HG03139 (cell line): ENCODE measurements around the gene SMC5.
"Not testable (repeated sequence)": the region's sequence is repeated elsewhere in the genome, so short reads cannot be mapped to it uniquely, and the experiment has no call there.

Experiments used
- ATAC-seq: cut with Tn5 transposase; IDR thresholded peaks from one replicate; pipeline ENCODE4 v1.9.1; 2021; ENCODE audit not compliant: unreplicated experiment

Gene SMC5

GRCh38 chr9:70258692-70259511, at the start of gene SMC5:
TSS of gene SMC5 (plus strand) at chr9:70258978. CDS start at chr9:70259079, 101 bp downstream.
- ATAC-seq = peak; percentile 82

GRCh38 chr9:70217029-70217428, 41.7 kb upstream of the SMC5 start:
- ATAC-seq = no peak

GRCh38 chr9:70218767-70219166, 40.0 kb upstream of the SMC5 start:
- no peak for ATAC-seq

- no peak for ATAC-seq
Measured at GRCh38 chr9:70220216-70220615, 38.6 kb upstream of the SMC5 start.

GRCh38 chr9:70222354-70222753, 36.4 kb upstream of the SMC5 start:
- ATAC-seq = no peak

DNA sequence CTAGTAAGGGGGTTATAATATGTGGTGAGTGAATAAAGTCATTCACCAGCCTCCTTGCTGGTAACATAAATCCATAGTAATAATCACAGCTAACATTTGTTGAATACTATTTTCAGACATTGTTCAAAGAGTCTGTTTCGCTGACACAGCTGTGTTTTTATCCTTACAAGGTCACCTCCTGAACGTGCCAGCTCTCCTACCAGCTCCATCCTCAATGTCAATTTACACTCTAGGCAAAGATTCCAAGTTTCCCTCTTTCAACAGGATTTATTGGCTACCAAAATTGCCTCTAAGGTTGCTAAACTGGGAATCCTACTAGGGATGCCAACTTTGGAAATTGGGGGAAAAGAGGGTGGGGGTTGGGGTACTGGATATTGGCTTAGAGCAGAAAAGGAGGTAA, 30.7 kb upstream of the SMC5 start:
- no peak for ATAC-seq

- no peak for ATAC-seq
Measured at GRCh38 chr9:70228611-70229010, 30.2 kb upstream of the SMC5 start.

- no peak for ATAC-seq
Measured at GRCh38 chr9:70229026-70229425, 29.8 kb upstream of the SMC5 start.

DNA sequence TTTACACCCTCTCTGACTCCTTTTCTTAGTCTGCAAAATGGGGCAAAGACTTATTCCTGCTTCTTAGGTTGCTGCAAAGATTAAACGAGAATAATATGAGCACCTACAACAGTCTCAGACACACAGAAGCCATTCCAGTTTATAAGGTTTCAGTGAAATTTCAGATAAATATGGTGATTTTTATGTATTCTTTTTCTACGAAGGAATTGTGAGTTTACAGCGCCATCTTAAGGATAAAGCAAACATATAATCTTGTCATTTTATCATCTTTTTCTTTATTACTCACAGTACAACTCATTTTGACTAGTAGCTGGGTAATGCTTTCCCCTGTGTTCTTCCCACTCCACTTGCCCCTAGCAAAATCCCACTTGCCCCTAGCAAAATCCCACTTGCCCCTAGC, 29.2 kb upstream of the SMC5 start:
- no peak for ATAC-seq

- ATAC-seq = no peak
Measured at GRCh38 chr9:70232476-70232875, 26.3 kb upstream of the SMC5 start.

GRCh38 chr9:70234208-70234607, 24.6 kb upstream of the SMC5 start:
- ATAC-seq = not testable (repeated sequence)

GRCh38 chr9:70245952-70246351, 12.8 kb upstream of the SMC5 start:
- not testable (repeated sequence) for ATAC-seq

DNA sequence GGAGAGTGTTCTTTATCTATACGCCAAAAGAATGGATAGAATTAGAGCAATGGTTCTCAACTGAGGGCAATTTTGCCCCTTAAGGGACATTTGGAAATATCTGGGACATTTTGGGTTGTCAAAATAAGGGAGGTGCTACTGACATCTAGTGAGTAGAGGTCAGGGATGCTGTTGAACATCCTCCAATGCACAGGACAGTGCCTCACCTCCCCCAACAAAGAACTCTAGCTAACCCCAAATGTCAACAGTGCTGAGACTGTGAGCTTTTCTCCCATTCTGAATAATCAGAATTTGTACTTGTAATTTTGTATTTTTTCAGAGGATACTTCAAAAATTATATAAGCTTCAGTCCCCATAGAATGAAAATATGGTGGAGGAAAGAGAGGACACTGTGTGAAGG, 8.6 kb upstream of the SMC5 start:
- no peak for ATAC-seq

- no peak for ATAC-seq
Measured at GRCh38 chr9:70255486-70255885, 3.3 kb upstream of the SMC5 start.

DNA sequence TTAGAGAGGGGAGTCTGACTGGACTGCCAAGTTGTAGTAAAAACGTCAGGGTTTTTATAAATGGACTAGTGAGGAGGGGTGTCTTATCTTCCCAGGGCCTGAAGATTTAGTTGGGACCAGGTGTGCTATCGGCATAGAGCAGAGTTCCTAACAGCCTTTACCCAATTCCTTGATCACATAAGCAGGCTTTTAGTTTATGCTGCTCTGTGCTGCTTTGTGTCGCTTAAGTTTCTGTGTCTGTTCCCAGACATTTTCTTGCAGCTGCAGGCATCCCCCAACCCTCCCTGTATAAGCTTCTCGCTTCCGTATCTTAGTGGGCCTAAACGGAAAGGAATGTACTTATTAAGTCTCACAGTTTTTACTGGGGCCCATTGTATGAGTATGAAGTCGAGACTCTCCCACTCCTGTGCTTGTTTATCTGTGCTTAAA, 2.6 kb upstream of the SMC5 start:
- ATAC-seq = no peak

DNA sequence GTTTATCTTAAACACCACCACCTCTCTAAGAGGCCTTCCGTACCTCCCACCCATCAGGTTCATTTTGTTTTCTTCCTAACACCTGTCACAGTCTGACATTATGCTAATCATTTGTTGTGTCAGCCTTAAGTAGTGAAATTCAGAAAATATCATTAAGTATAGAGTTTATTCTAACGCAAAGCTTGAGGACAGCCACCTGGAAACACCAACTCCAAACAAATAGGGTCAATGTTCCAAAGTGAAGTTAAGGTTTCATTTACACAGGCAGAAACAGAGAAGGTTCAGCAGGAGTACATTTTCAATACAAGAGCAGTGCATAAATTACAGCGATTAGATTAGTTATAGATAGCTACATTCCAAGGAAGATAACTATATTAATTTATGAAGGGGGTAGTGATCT, 1.3 kb upstream of the SMC5 start:
- ATAC-seq = no peak

DNA sequence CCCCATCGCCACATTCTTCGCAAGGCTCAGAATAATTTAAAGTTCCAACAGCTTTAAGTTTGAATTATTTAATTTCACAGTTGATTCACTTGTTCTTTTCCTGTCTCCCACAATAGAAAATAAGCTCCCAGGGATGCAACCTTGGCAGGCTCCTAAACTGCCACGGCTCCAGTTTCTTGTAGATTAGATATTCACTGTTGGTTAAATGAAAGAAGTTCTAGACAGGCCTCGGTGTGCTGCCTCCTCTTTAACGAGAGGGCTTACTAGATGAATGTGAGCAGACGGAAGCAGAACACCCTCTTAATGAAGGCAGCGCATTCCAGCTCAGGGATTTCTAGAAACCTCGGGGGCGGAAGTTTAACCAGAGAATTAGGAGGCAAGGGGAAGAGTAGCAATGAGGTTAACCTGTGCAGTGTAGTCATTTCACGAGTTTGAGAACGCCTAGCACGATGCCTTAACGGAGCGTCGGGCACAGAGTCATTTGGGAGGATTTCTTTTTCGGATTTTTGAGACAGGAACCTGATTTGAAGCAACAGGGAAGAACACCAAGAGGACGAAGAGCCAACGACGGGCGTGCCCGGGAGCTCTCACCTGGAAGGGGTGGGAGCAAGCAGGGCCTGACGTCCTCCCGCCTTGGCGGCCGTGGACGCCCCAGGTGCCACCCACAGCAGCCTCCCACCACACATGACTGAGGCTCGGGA, 637 bp upstream of the SMC5 start:
- peak; percentile 37 for ATAC-seq

DNA sequence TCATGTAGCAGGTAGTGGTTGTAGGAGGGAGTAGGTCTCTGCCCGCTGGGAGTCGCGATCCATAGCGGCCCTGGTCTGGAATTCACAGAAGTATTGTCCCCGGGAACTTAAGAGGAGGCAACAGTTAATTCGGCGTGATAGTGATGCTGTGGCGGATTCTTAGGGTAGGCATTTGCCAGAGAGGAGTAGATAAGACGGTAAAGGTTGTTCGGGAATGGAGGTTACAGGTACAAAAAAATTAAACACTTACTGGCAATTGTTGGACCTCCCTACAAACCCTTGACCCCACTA, 679 bp downstream of the SMC5 start:
- no peak for ATAC-seq

DNA sequence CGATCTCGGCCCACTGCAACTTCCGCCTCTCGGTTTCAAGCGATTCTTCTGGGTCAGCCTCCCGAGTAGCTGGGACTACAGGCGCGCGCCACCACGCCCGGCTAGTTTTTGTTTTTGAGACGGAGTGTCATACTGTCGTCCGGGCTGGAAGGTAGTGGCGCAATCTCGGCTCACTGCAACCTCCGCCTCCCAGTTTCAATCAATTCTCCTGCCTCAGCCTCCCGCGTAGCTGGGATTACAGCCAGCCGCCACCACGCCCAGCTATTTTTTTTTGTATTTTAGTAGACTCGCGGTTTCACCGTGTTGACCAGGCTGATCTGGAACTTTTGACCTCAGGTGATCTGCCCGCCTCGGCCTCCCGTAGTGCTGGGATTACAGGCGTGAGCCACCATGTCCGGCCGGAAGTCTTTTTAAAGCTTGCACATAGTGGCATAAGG, 1.2 kb downstream of the SMC5 start:
- ATAC-seq = no peak

DNA sequence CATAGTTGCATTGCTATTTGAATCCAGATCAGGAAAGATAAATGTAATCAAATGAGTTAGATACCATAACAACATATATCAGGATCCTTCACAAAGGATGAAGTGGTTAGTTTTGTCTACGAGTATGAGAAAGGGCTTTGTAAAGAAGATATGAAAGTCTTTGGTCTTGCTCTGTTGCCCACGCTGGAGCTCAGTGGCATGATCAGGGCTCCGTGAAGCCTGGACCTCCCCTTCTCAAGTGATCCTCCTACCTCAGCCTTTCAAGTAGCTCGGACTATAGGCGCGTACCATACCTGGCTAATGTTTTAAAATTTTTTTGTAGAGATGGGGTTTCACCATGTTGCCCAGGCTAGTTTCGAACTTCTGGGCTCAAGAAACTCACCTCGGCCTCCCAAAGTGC, 1.8 kb downstream of the SMC5 start:
- ATAC-seq = no peak

DNA sequence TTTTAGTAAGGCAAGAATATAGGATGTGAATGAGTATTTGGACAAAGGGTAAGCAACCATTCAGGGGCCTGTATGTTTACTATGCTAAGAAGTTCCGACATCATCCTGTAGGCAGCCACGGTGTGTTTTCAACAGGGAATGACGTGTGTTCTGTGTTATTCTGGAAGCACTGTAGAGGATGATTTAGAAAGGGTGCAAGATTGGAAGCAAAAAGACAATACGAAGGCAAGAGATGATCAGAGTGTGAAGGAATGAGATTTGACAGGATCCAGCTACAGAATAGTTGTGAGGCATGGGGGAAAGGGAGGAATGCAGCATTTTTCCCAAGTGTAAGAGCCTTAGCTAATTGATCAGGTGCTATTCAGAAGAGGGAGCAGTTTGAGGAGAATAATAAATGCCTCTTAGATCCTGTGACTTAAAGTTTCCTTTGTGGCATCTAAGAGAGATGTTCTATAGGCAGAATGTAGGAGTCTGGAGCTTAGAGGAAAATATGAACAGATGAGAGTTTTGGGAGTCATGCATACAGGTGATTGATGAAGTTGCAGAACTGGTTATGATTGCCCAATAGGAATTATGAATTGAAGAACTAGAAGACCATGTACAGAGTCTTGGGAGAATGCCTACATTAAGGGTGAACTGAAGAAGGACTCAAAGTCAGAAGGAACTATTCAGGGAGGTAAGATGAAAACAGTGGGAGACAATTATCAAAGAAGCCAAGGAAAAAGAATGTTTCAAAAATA, 2.5 kb downstream of the SMC5 start:
- no peak for ATAC-seq

DNA sequence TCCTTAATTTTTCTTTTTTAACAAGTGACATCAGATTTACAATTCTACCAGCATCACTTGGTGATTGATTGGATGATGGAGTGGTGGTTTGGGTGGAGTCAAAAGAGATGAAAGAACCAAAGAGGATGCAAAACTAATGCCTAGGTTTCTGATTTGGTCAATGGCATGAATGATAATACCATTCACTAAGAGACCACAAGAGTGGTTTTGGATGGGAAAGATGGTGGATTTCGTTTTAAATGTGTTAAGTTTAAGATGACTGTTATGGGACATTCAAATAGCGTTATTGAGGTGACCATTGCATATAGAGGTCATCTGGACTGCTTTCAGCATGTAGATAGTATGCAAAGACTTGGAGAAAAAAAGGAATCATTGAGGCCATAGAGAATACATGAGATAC, 3.6 kb downstream of the SMC5 start:
- no peak for ATAC-seq
